ENCODE measurements around the gene HRH4. TPM values are rescaled to one million over a fixed set of nuclear protein-coding genes. Genes with fewer than 3 reads are reported as not detected.

HRH4 gene
- total and polyA plus RNA-seq, 10 donors = 0.02 to 1.8 (median 0.76) TPM; not detected in 2

DNA sequence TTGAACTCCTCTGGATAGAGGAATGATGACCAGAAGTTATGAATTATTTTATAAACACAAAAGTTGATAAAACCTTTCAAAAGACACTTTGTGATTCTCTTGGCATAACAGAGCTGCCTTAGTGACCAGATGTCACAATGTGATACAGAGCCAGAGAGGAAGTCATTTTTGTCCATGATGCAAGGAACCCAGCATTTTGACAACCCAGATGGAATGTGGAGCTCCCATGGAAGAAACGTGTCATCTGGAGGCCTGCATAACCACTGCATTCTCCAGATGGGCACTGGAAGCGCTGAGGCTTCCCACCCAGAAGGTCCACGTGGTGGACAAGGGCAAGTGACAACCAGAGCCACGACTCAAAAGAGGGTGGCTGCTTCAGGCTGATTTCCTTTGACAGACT lies 30.1 kb downstream of the HRH4 start:
- 42 to 68% (median 53%) methylated on average over 4 of the region's 4 CpGs for WGBS, 5 donors

DNA sequence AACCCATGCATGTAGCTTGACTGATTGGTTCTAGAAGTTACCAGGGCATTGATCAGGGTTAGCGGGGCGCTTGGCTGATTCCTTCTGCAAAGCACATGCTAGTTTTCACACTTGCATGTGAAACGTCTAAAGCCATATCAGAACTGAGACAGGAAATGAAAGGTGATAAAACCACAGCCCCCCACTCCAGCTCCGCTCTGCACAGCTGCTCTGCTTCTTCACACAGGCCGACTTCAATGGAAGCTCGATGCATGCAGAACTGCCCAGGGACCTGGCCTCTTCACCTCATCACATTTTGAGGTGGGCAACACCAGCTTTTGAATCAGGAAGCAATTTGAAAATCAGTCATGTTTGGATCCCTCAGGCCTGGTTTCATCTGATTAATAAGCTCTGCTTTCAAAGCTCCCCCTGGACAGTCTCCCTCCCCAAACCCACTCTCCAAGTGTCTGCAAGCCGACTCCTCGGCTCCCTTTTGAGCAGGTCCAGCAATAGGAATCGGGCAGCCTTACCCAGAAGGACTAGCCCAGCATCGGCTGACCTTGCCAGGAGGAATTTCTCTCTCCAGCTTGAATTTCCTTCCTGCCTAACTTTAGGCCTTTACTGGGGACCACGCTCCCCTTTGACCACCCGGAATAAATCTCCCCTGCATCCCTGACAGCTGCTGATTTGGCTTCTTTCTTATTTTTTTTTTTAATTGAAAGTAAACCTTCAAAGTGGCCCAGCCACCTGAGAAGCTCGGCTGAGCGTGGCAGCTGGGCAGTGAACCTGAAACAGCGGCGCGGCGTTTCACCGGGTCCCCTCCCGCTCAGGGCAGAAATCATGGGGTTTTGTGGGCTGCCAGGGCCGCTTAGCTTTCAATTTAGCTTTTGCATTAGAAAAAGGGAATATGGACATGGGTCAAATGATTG lies 31.7 kb downstream of the HRH4 start:
- 55 to 66% (median 57%) methylated on average over 21 of the region's 21 CpGs for WGBS, 5 donors
- peak; percentile 80 for DNase-seq
- TF ChIP-seq, protein P1, sequence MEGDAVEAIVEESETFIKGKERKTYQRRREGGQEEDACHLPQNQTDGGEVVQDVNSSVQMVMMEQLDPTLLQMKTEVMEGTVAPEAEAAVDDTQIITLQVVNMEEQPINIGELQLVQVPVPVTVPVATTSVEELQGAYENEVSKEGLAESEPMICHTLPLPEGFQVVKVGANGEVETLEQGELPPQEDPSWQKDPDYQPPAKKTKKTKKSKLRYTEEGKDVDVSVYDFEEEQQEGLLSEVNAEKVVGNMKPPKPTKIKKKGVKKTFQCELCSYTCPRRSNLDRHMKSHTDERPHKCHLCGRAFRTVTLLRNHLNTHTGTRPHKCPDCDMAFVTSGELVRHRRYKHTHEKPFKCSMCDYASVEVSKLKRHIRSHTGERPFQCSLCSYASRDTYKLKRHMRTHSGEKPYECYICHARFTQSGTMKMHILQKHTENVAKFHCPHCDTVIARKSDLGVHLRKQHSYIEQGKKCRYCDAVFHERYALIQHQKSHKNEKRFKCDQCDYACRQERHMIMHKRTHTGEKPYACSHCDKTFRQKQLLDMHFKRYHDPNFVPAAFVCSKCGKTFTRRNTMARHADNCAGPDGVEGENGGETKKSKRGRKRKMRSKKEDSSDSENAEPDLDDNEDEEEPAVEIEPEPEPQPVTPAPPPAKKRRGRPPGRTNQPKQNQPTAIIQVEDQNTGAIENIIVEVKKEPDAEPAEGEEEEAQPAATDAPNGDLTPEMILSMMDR (IDR thresholded peaks at IDR 0.05 in 8 of 11, conservative IDR thresholded peaks at IDR 0.05 in 3 of 11) = no peak
- TF ChIP-seq POLR2A (IDR thresholded peaks at IDR 0.05) (no peak), POLR2AphosphoS5 (IDR thresholded peaks at IDR 0.05) (peak in 2 of 3 donors; percentile 18 to 33)

More for the DNA sequence above, 30.1 kb downstream of the HRH4 start:
- H3K4me3 ChIP-seq = no peak overlapping the region
- no peaks in the 10 kb centered on the region for H3K27me3 ChIP-seq (replicated peaks in 1 of 7)
- TF ChIP-seq, protein P1 (IDR thresholded peaks at IDR 0.05 in 8 of 11, conservative IDR thresholded peaks at IDR 0.05 in 3 of 11) = no peak
- TF ChIP-seq POLR2AphosphoS5 (IDR thresholded peaks at IDR 0.05) = no peak
- TF ChIP-seq POLR2A (IDR thresholded peaks at IDR 0.05) = no peak
- no peaks in the 10 kb centered on the region for H3K36me3 ChIP-seq
- no peak for DNase-seq
- peaks cover 0 to 5% (median 0%) of the 10 kb centered on the region in 8 donors for H3K9me3 ChIP-seq
- peaks cover 3 to 47% (median 25%) of the 10 kb centered on the region in 6 donors for H3K4me1 ChIP-seq
- no peak overlapping the region for H3K27ac ChIP-seq
- intact Hi-C loops (cut with DNase I; ENCODE audit: low total_unique reads) = no loop called here

GRCh38 chr18:24494586-24494985 lies 34.1 kb downstream of the HRH4 start:
- peaks cover 0 to 5% (median 0%) of the 10 kb centered on the region in 8 donors for H3K9me3 ChIP-seq
- H3K4me3 ChIP-seq = no peak overlapping the region
- H3K4me1 ChIP-seq = peaks cover 3 to 16% (median 14%) of the 10 kb centered on the region in 6 donors
- TF ChIP-seq POLR2A (IDR thresholded peaks at IDR 0.05) = no peak
- TF ChIP-seq, protein P1 (IDR thresholded peaks at IDR 0.05 in 8 of 11, conservative IDR thresholded peaks at IDR 0.05 in 3 of 11) = no peak
- no peak for TF ChIP-seq POLR2AphosphoS5 (IDR thresholded peaks at IDR 0.05)
- H3K36me3 ChIP-seq = no peaks in the 10 kb centered on the region
- 83 to 97% (median 88%) methylated on average over 2 of the region's 2 CpGs for WGBS, 5 donors
- intact Hi-C loops (cut with DNase I; ENCODE audit: low total_unique reads) = no loop called here
- no peaks in the 10 kb centered on the region for H3K27me3 ChIP-seq (replicated peaks in 1 of 7)
- H3K27ac ChIP-seq = no peak overlapping the region
- no peak for DNase-seq

More for the DNA sequence above, 31.7 kb downstream of the HRH4 start:
- intact Hi-C loops (cut with DNase I; ENCODE audit: low total_unique reads) = no loop called here
- Histone ChIP-seq H3K9me3 (peaks cover 0 to 5% (median 0%) of the 10 kb centered on the region in 8 donors), H3K27me3 (replicated peaks in 1 of 7) (no peaks in the 10 kb centered on the region), H3K27ac (peak overlapping the region in 3 of 8 donors; percentile 44 to 49 (median 46)), H3K36me3 (no peaks in the 10 kb centered on the region), H3K4me1 (peaks cover 3 to 34% (median 25%) of the 10 kb centered on the region in 6 donors), H3K4me3 (peak overlapping the region in 2 of 8 donors; percentile 4 to 39)
